Measurements from ENCODE around the gene AGMO. TPM values are rescaled to one million over a fixed set of nuclear protein-coding genes. Genes with fewer than 3 reads are reported as not detected.

The AGMO gene
- total RNA-seq, 2 donors from 2014 or later, result 0.37 to 0.47 TPM

- no peaks in the 10 kb centered on the region for H3K4me1 ChIP-seq
- no peak overlapping the region for H3K4me3 ChIP-seq
- DNase-seq, result no peak
- intact Hi-C loops (cut with DNase I), result no loop called here
- H3K9me3 ChIP-seq, result no peaks in the 10 kb centered on the region
- no peak overlapping the region for H3K9ac ChIP-seq (ENCODE audit: low read depth in 2 of 2, low read length in 2 of 2)
- no peak overlapping the region for H3K27ac ChIP-seq
- no peaks in the 10 kb centered on the region for H3K27me3 ChIP-seq
- no peak for TF ChIP-seq CTCF (IDR thresholded peaks at IDR 0.05)
- H3K36me3 ChIP-seq, result no peaks in the 10 kb centered on the region
Measured at GRCh38 chr7:15417341-15417988, 144.3 kb downstream of the AGMO start.

- H3K27me3 ChIP-seq, result no peaks in the 10 kb centered on the region
Measured at GRCh38 chr7:15411019-15411418, 150.8 kb downstream of the AGMO start.

GRCh38 chr7:15407910-15408309 is 153.9 kb downstream of the AGMO start:
- intact Hi-C loops (cut with DNase I), result no loop called here
- no peak for TF ChIP-seq CTCF (IDR thresholded peaks at IDR 0.05)
- no peaks in the 10 kb centered on the region for H3K27me3 ChIP-seq
- H3K4me3 ChIP-seq, result no peak overlapping the region
- no peaks in the 10 kb centered on the region for H3K9me3 ChIP-seq
- DNase-seq, result no peak
- no peaks in the 10 kb centered on the region for H3K4me1 ChIP-seq
- no peaks in the 10 kb centered on the region for H3K36me3 ChIP-seq
- H3K9ac ChIP-seq (ENCODE audit: low read depth in 2 of 2, low read length in 2 of 2), result no peak overlapping the region
- no peak overlapping the region for H3K27ac ChIP-seq

More at GRCh38 chr7:15411019-15411418, 150.8 kb downstream of the AGMO start:
- TF ChIP-seq CTCF (IDR thresholded peaks at IDR 0.05), result no peak
- H3K9me3 ChIP-seq, result no peaks in the 10 kb centered on the region
- no peaks in the 10 kb centered on the region for H3K36me3 ChIP-seq
- DNase-seq, result no peak
- no peak overlapping the region for H3K9ac ChIP-seq (ENCODE audit: low read depth in 2 of 2, low read length in 2 of 2)
- no peaks in the 10 kb centered on the region for H3K4me1 ChIP-seq
- H3K4me3 ChIP-seq, result no peak overlapping the region
- H3K27ac ChIP-seq, result no peak overlapping the region
- intact Hi-C loops (cut with DNase I), result no loop called here

- no peak overlapping the region for H3K27ac ChIP-seq
- H3K9me3 ChIP-seq, result no peaks in the 10 kb centered on the region
- intact Hi-C loops (cut with DNase I), result no loop called here
- H3K4me3 ChIP-seq, result no peak overlapping the region
- no peak for DNase-seq
- no peak overlapping the region for H3K9ac ChIP-seq (ENCODE audit: low read depth in 2 of 2, low read length in 2 of 2)
- H3K27me3 ChIP-seq, result no peaks in the 10 kb centered on the region
- H3K4me1 ChIP-seq, result no peaks in the 10 kb centered on the region
- no peaks in the 10 kb centered on the region for H3K36me3 ChIP-seq
- no peak for TF ChIP-seq CTCF (IDR thresholded peaks at IDR 0.05)
Measured at GRCh38 chr7:15403751-15404150, 158.1 kb downstream of the AGMO start.

- no peak overlapping the region for H3K4me3 ChIP-seq
- H3K36me3 ChIP-seq, result no peaks in the 10 kb centered on the region
- no peaks in the 10 kb centered on the region for H3K27me3 ChIP-seq
- intact Hi-C loops (cut with DNase I), result no loop called here
- no peaks in the 10 kb centered on the region for H3K4me1 ChIP-seq
- H3K27ac ChIP-seq, result no peak overlapping the region
- no peak for TF ChIP-seq CTCF (IDR thresholded peaks at IDR 0.05)
- no peaks in the 10 kb centered on the region for H3K9me3 ChIP-seq
- H3K9ac ChIP-seq (ENCODE audit: low read depth in 2 of 2, low read length in 2 of 2), result no peak overlapping the region
- no peak for DNase-seq
Measured at GRCh38 chr7:15403315-15403714, 158.5 kb downstream of the AGMO start.

Data from colonic mucosa (tissue), 4 donors.